ENCODE measurements around the gene DAGLA. TPM values are rescaled to one million over a fixed set of nuclear protein-coding genes. Genes with fewer than 3 reads are reported as not detected.

DAGLA gene
- total and polyA plus RNA-seq, 2 of the 13 experiments (the other 11 are each of a cell fraction or from before 2014, with no cell fraction given) = 2.6 to 3.9 TPM

- TF ChIP-seq ZNF800 (CRISPR knock-in tag; IDR thresholded peaks at IDR 0.05) = no peak
- peak; percentile 38; the same call in 1 of the 2 replicates for TF ChIP-seq PAXIP1 (CRISPR knock-in tag; conservative IDR thresholded peaks at IDR 0.05)
- 0 out of 2 replicates have a peak, but pooled peaks have one; percentile 46 for TF ChIP-seq ZNF292 (CRISPR knock-in tag; IDR thresholded peaks at IDR 0.05; ENCODE audit: borderline replicate concordance, low read depth)
- peak; percentile 84; the same call in 1 of the 2 replicates for TF ChIP-seq HDAC2 (CRISPR knock-in tag; IDR thresholded peaks at IDR 0.05)
- TF ChIP-seq ZNF530 (CRISPR knock-in tag; IDR thresholded peaks at IDR 0.05; ENCODE audit: low read depth) = no peak
- TF ChIP-seq GABPB1 (CRISPR knock-in tag; IDR thresholded peaks at IDR 0.05) = peak; percentile 73; the same call in 1 of the 2 replicates
- TF ChIP-seq XBP1 (CRISPR knock-in tag; IDR thresholded peaks at IDR 0.05) = no peak
- TF ChIP-seq ZBTB38 (CRISPR knock-in tag; IDR thresholded peaks at IDR 0.05) = peak; percentile 36; the same call in 1 of the 2 replicates
- TF ChIP-seq MAZ (IDR thresholded peaks at IDR 0.05; ENCODE audit: borderline replicate concordance, low read depth, low read length) = peak; percentile 35; the same call in 1 of the 2 replicates
- peak; percentile 83; the same call in 1 of the 2 replicates for TF ChIP-seq MAZ (CRISPR knock-in tag; IDR thresholded peaks at IDR 0.05; ENCODE audit: low read depth)
- TF ChIP-seq GPN1 (CRISPR knock-in tag; IDR thresholded peaks at IDR 0.05; ENCODE audit: borderline replicate concordance) = no peak
- 0 out of 2 replicates have a peak, but pooled peaks have one; percentile 27 for TF ChIP-seq CEBPG (CRISPR knock-in tag; IDR thresholded peaks at IDR 0.05)
- TF ChIP-seq KDM2A (CRISPR knock-in tag; IDR thresholded peaks at IDR 0.05; ENCODE audit: borderline replicate concordance, low read depth) = peak; percentile 87
- TF ChIP-seq SETDB1 (CRISPR knock-in tag; IDR thresholded peaks at IDR 0.05; ENCODE audit: borderline replicate concordance) = no peak
- peak; percentile 50; the same call in 1 of the 2 replicates for TF ChIP-seq ZNF710 (CRISPR knock-in tag; IDR thresholded peaks at IDR 0.05; ENCODE audit: borderline replicate concordance)
- TF ChIP-seq KDM5B (CRISPR knock-in tag; IDR thresholded peaks at IDR 0.05; ENCODE audit: borderline replicate concordance) = no peak
- peak; percentile 54; the same call in 1 of the 2 replicates for TF ChIP-seq CBFB (CRISPR knock-in tag; IDR thresholded peaks at IDR 0.05)
- no peak for TF ChIP-seq LCORL (IDR thresholded peaks at IDR 0.05)
- TF ChIP-seq LCORL (CRISPR knock-in tag; IDR thresholded peaks at IDR 0.05) = peak; percentile 88
- TF ChIP-seq ZNF326 (CRISPR knock-in tag; IDR thresholded peaks at IDR 0.05; ENCODE audit: borderline replicate concordance) = no peak
These were observed 67.2 kb downstream of the DAGLA start (continued) for GRCh38 chr11:61747192-61747966.
